Endothelial cell of umbilical vein (primary cell): ENCODE results near the gene ABCC1. TPM values are rescaled to one million over a fixed set of nuclear protein-coding genes. Genes with fewer than 3 reads are reported as not detected.

ENCODE experiments used
- BruUV-seq: library from RNA; stranded (reverse); fragments of 400-500 nt; replicated peaks from 2 replicates; lab custom pipeline; 2021; lab: Mats Ljungman, UMichigan
- CTCF ChIA-PET: fragments of 300-600, 350-600 bp; sonication (Branson Sonifier 250); formaldehyde crosslinking; loops from one replicate; lab custom pipeline; 2021; ENCODE audit warnings: antibody characterized with exemption, inconsistent platforms; lab: Charles Lee
- POLR2A ChIA-PET: fragments of 300-600, 350-600 bp; sonication (Branson Sonifier 250); formaldehyde crosslinking; loops from one replicate; lab custom pipeline; 2021; ENCODE audit warnings: antibody characterized with exemption, inconsistent platforms; lab: Charles Lee
- DNase-seq: peaks from one replicate; pipeline ENCODE4 v3.0.0-alpha.2; 2011; ENCODE audit warnings: low read depth, low spot score
- FAIRE-seq: peaks from 2 replicates; lab custom pipeline; 2011; peaks lifted over from hg19 to GRCh38; lab: Jason Lieb, UNC
- H2AFZ ChIP-seq: 2 replicates; pipeline ENCODE4 v1.6.0; 2012; ENCODE audit warnings: low read depth, low read length, control low read depth, inconsistent platforms
- H3K27ac ChIP-seq: 2 replicates; pipeline ENCODE4 v1.5.1; 2011; ENCODE audit warnings: low read depth, mild to moderate bottlenecking, control low read depth, low read length, moderate library complexity; ENCODE audit not compliant: insufficient read depth
- H3K27me3 ChIP-seq, 2 experiments: 2 replicates each; pipeline versions ENCODE4 v1.6.0 to v1.6.1; 2011; ENCODE audit warnings: low read length in 2 of 2, mixed read lengths in 1 of 2; ENCODE audit not compliant: control insufficient read depth in 2 of 2, insufficient read depth in 2 of 2
- H3K36me3 ChIP-seq, 2 experiments: 2 replicates in 1 of 2; 3 replicates in 1 of 2; pipeline ENCODE4 v1.5.1; 2011; ENCODE audit warnings: low read length in 2 of 2, mild to moderate bottlenecking in 1 of 2, moderate library complexity in 1 of 2; ENCODE audit not compliant: control insufficient read depth in 2 of 2, insufficient read depth in 2 of 2; ENCODE audit errors: extremely low read depth in 1 of 2
- H3K4me1 ChIP-seq: 3 replicates; pipeline ENCODE4 v1.5.1; 2011; ENCODE audit warnings: mild to moderate bottlenecking, low read length; ENCODE audit not compliant: control insufficient read depth, insufficient read depth; ENCODE audit errors: extremely low read depth
- H3K4me2 ChIP-seq: 2 replicates; pipeline ENCODE4 v1.6.1; 2011; ENCODE audit warnings: low read length, control low read depth, mixed read lengths; ENCODE audit not compliant: insufficient read depth
- H3K4me3 ChIP-seq, 3 experiments: fragments of 200-600 bp in 1 of 3; sonication (generic), shearing (Covaris generic) in 1 of 3; replicated peaks in 1 of 3; 2 replicates each; pipeline ENCODE4 v1.5.1; 2011 to 2016; ENCODE audit warnings: control low read depth in 3 of 3, low read length in 3 of 3, mild to moderate bottlenecking in 2 of 3, inconsistent platforms in 1 of 3, low read depth in 1 of 3, moderate library complexity in 1 of 3; ENCODE audit not compliant: insufficient read depth in 1 of 3
- H3K79me2 ChIP-seq: 2 replicates; pipeline ENCODE4 v1.6.0; 2012; ENCODE audit warnings: low read length, inconsistent platforms; ENCODE audit not compliant: control insufficient read depth, insufficient read depth
- H3K9ac ChIP-seq: replicated peaks from 2 replicates; pipeline ENCODE3; 2011; ENCODE audit warnings: low read length, control low read depth; ENCODE audit not compliant: insufficient read depth; ENCODE audit errors: extremely low read depth
- H3K9me1 ChIP-seq: replicated peaks from 3 replicates; pipeline ENCODE4 v1.6.0; 2011; ENCODE audit warnings: mild to moderate bottlenecking, low read length; ENCODE audit not compliant: control insufficient read depth, insufficient read depth; ENCODE audit errors: extremely low read depth
- H3K9me3 ChIP-seq: replicated peaks from 2 replicates; pipeline ENCODE4 v1.5.1; 2012; ENCODE audit warnings: low read length, inconsistent platforms; ENCODE audit not compliant: control insufficient read depth, insufficient read depth
- H4K20me1 ChIP-seq: replicated peaks from 2 replicates; pipeline ENCODE3; 2011; ENCODE audit warnings: mild to moderate bottlenecking, low read length; ENCODE audit not compliant: control insufficient read depth, insufficient read depth; ENCODE audit errors: extremely low read depth
- CTCF ChIP-seq, 2 donors: IDR thresholded peaks; 1 replicate in 1 of 2; 2 replicates in 1 of 2; pipeline ENCODE4 v1.5.1; 2011; ENCODE audit warnings: low read length in 2 of 2, mild to moderate bottlenecking in 2 of 2, moderate library complexity in 2 of 2, control low read depth in 1 of 2, inconsistent platforms in 1 of 2, low read depth in 1 of 2; ENCODE audit not compliant: insufficient read depth in 1 of 2; ENCODE audit errors: extremely low read depth in 1 of 2
- EZH2 ChIP-seq: IDR thresholded peaks from 2 replicates; pipeline ENCODE4 v1.6.1; 2012; ENCODE audit warnings: borderline replicate concordance, low read depth, mild to moderate bottlenecking, moderate library complexity, low read length, inconsistent platforms; ENCODE audit not compliant: severe bottlenecking
- FOS ChIP-seq: IDR thresholded peaks from 2 replicates; pipeline ENCODE4 v1.6.1; 2011; ENCODE audit warnings: mild to moderate bottlenecking, low read length, moderate library complexity, borderline replicate concordance; ENCODE audit not compliant: insufficient read depth
- GATA2 ChIP-seq: IDR thresholded peaks from 2 replicates; pipeline ENCODE4 v1.7.0; 2011; ENCODE audit warnings: low read depth, mild to moderate bottlenecking, moderate library complexity, mixed read lengths, low read length; ENCODE audit not compliant: insufficient read length, insufficient read depth
- JUN ChIP-seq: IDR thresholded peaks from 2 replicates; pipeline ENCODE4 v1.6.1; 2011; ENCODE audit warnings: borderline replicate concordance, low read depth; ENCODE audit not compliant: insufficient read length, insufficient read depth
- MAX ChIP-seq: IDR thresholded peaks from 2 replicates; pipeline ENCODE4 v1.6.1; 2011; ENCODE audit not compliant: insufficient read depth, insufficient read length
- MYC ChIP-seq: IDR thresholded peaks from one replicate; pipeline ENCODE4 v1.6.1; 2011; ENCODE audit warnings: mild to moderate bottlenecking, low read depth, low read length
- POLR2A ChIP-seq: IDR thresholded peaks from 2 replicates; pipeline ENCODE4 v1.6.1; 2012; ENCODE audit warnings: low read depth, mild to moderate bottlenecking, control low read depth, low read length
- POLR2AphosphoS5 ChIP-seq: IDR thresholded peaks from 2 replicates; pipeline ENCODE4 v1.6.1; 2012; ENCODE audit warnings: low read depth, mild to moderate bottlenecking, control low read depth, low read length, moderate library complexity; ENCODE audit not compliant: insufficient read depth
- dilution Hi-C: fragments of 300-500 bp; cut with MboI; formaldehyde crosslinking; loops from one replicate; pipeline ENCODE4 v1.15.0; 2019; ENCODE audit warnings: low sequenced_read_pairs; ENCODE audit not compliant: extremely low pct_ligation_motif_present
- intact Hi-C: fragments of 100-400 bp; cut with micrococcal nuclease; formaldehyde crosslinking; loops from one replicate; pipeline ENCODE4 v1.10.0; 2022
- polyA plus RNA-seq, 4 experiments: library from polyadenylated mRNA; depleted of rRNA in 3 of 4; stranded (reverse) in 3 of 4; unstranded in 1 of 4; fragments of >200 nt; gene quantifications; 2 replicates each; pipeline versions ENCODE4 v1.2.1 to v1.2.3, GENCODE V29; 2011 to 2012; ENCODE audit warnings: missing spikeins in 1 of 4
- total RNA-seq: library from RNA; stranded (reverse); gene quantifications from 2 replicates; pipeline ENCODE4 v1.2.3, GENCODE V29; 2021

ABCC1 gene
- total and polyA plus RNA-seq, 2 donors (not counting 3 experiments of a cell fraction or from before 2014, with no cell fraction given): 46.1 to 89.2 TPM

- Histone ChIP-seq H3K4me1 (no peaks in the 10 kb centered on the region), H3K36me3 (peaks cover 21 to 62% of the 10 kb centered on the region in 2 experiments), H3K9ac (no peak overlapping the region), H3K4me2 (no peak overlapping the region), H3K9me1 (no peaks in the 10 kb centered on the region), H3K27me3 (no peaks in the 10 kb centered on the region), H3K79me2 (no peaks in the 10 kb centered on the region), H3K9me3 (no peaks in the 10 kb centered on the region), H4K20me1 (no peaks in the 10 kb centered on the region), H2AFZ (no peak overlapping the region), H3K4me3 (no peak overlapping the region), H3K27ac (no peak overlapping the region)
- DNase-seq (no peak), FAIRE-seq (no peak)
- TF ChIP-seq JUN (no peak), POLR2AphosphoS5 (no peak), POLR2A (no peak), GATA2 (no peak), EZH2 (no peak), CTCF (IDR thresholded peaks at IDR 0.05; ENCODE audit: extremely low read depth in 1 of 2, insufficient read depth in 1 of 2, low read depth in 1 of 2, low read length in 2 of 2) (no peak), FOS (no peak), MYC (no peak), MAX (no peak)
- no TSS peak for BruUV-seq
- dilution Hi-C loops (no loop called here), intact Hi-C loops (no loop called here)
- CTCF ChIA-PET: interaction anchor here (1.2 kb wide), 1 partner anchor 212 kb away, joined by 3 read pairs; no protein-coding TSS in a partner anchor
- POLR2A ChIA-PET: no interaction called here
Observed at GRCh38 chr16:16086653-16087446, 137.4 kb downstream of the ABCC1 start.
